ENCODE measurements around the gene RPAP2. TPM values are rescaled to one million over a fixed set of nuclear protein-coding genes. Genes with fewer than 3 reads are reported as not detected.

Gene RPAP2
- polyA plus RNA-seq, 2 of the 4 experiments (the other 2 are of a cell fraction): 5.8 to 18.5 TPM

DNA sequence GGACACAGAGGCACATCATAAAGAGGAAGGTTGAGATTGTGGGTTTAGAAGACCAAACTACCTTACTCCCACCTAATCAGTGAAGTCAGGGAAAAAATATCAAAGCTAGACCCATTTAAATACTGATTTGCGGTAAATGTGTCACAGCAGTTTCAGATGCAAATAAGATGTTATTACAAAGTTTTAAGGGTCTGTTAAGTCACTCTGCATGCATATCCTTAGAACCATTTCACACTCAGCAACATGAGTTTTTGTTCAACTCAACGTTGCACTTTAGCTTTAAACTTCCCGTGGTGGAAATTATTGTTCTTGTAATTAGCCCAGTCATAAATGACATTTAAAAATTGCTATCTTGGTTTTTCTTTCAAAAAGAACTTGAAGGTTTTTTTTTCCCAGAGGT lies 34.8 kb downstream of the RPAP2 start:
- DNase-seq (ENCODE audit: low read depth in 1 of 2, low spot score in 1 of 2): no peak
- CTCF ChIA-PET: interaction anchor here (0.6 kb wide), 1 partner anchor 783 kb away, joined by 3 read pairs; no protein-coding TSS in a partner anchor
- Histone ChIP-seq H3K4me3 (no peak overlapping the region), H3K4me2 (no peak overlapping the region), H3K9me3 (no peaks in the 10 kb centered on the region), H3K27ac (no peak overlapping the region), H3K4me1 (no peaks in the 10 kb centered on the region)
- TF ChIP-seq, protein P1, sequence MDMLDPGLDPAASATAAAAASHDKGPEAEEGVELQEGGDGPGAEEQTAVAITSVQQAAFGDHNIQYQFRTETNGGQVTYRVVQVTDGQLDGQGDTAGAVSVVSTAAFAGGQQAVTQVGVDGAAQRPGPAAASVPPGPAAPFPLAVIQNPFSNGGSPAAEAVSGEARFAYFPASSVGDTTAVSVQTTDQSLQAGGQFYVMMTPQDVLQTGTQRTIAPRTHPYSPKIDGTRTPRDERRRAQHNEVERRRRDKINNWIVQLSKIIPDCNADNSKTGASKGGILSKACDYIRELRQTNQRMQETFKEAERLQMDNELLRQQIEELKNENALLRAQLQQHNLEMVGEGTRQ (IDR thresholded peaks at IDR 0.05): no peak
- TF ChIP-seq NR3C1 (IDR thresholded peaks at IDR 0.05) (no peak), HEYL (CRISPR knock-in tag; IDR thresholded peaks at IDR 0.05) (no peak), ATOH8 (CRISPR knock-in tag; IDR thresholded peaks at IDR 0.05; ENCODE audit: low read depth) (no peak), SMC3 (IDR thresholded peaks at IDR 0.05) (no peak), PHF8 (IDR thresholded peaks at IDR 0.05; ENCODE audit: borderline replicate concordance, low read depth) (no peak), NFE2L2 (conservative IDR thresholded peaks at IDR 0.05; ENCODE audit: low read length) (no peak)
- TF ChIP-seq, protein P2, sequence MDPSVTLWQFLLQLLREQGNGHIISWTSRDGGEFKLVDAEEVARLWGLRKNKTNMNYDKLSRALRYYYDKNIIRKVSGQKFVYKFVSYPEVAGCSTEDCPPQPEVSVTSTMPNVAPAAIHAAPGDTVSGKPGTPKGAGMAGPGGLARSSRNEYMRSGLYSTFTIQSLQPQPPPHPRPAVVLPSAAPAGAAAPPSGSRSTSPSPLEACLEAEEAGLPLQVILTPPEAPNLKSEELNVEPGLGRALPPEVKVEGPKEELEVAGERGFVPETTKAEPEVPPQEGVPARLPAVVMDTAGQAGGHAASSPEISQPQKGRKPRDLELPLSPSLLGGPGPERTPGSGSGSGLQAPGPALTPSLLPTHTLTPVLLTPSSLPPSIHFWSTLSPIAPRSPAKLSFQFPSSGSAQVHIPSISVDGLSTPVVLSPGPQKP (IDR thresholded peaks at IDR 0.05; ENCODE audit: low read depth, low read length): no peak
- TF ChIP-seq, protein P3, sequence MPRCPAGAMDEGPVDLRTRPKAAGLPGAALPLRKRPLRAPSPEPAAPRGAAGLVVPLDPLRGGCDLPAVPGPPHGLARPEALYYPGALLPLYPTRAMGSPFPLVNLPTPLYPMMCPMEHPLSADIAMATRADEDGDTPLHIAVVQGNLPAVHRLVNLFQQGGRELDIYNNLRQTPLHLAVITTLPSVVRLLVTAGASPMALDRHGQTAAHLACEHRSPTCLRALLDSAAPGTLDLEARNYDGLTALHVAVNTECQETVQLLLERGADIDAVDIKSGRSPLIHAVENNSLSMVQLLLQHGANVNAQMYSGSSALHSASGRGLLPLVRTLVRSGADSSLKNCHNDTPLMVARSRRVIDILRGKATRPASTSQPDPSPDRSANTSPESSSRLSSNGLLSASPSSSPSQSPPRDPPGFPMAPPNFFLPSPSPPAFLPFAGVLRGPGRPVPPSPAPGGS (IDR thresholded peaks at IDR 0.05): no peak
- no peak for ATAC-seq
- POLR2A ChIA-PET: no interaction called here
- no peak for FAIRE-seq
- WGBS (ENCODE audit: missing lambda C conversion rate): 84% methylated on average over 3 of the region's 3 CpGs

- CTCF ChIA-PET: interaction anchor here (0.5 kb wide), 1 partner anchor 364 kb away, joined by 3 read pairs; no protein-coding TSS in a partner anchor
Measured at GRCh38 chr1:92340154-92340553, 41.3 kb downstream of the RPAP2 start.

More at GRCh38 chr1:92340154-92340553, 41.3 kb downstream of the RPAP2 start:
- POLR2A ChIA-PET: no interaction called here
- Histone ChIP-seq H3K27ac (no peak overlapping the region), H3K4me2 (no peak overlapping the region), H3K9me3 (no peaks in the 10 kb centered on the region), H3K4me1 (no peaks in the 10 kb centered on the region), H3K4me3 (no peak overlapping the region)
- ATAC-seq (no peak), DNase-seq (ENCODE audit: low read depth in 1 of 2, low spot score in 1 of 2) (no peak), FAIRE-seq (no peak)
- no peak for TF ChIP-seq CHD4 (IDR thresholded peaks at IDR 0.05; ENCODE audit: borderline replicate concordance)
- TF ChIP-seq RAD21 (conservative IDR thresholded peaks at IDR 0.05 in 1 of 2, IDR thresholded peaks at IDR 0.05 in 1 of 2): no peak
- no peak for TF ChIP-seq HDAC2 (IDR thresholded peaks at IDR 0.05)
- no peak for TF ChIP-seq RCOR1 (IDR thresholded peaks at IDR 0.05; ENCODE audit: low read depth, low read length)
- TF ChIP-seq HOXB5 (CRISPR knock-in tag; IDR thresholded peaks at IDR 0.05): no peak
- TF ChIP-seq POLR2A (IDR thresholded peaks at IDR 0.05; ENCODE audit: low read length): no peak
- no peak for TF ChIP-seq JUN (IDR thresholded peaks at IDR 0.05)
- TF ChIP-seq MYC (IDR thresholded peaks at IDR 0.05; ENCODE audit: borderline replicate concordance, low read length): no peak
- TF ChIP-seq JUNB (IDR thresholded peaks at IDR 0.05): no peak
- no peak for TF ChIP-seq HMGXB4 (CRISPR knock-in tag; IDR thresholded peaks at IDR 0.05; ENCODE audit: borderline replicate concordance)
- TF ChIP-seq, protein P4, sequence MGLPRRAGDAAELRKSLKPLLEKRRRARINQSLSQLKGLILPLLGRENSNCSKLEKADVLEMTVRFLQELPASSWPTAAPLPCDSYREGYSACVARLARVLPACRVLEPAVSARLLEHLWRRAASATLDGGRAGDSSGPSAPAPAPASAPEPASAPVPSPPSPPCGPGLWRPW (IDR thresholded peaks at IDR 0.05): no peak
- no peak for TF ChIP-seq HOXB13 (CRISPR knock-in tag; IDR thresholded peaks at IDR 0.05; ENCODE audit: low read depth)
- TF ChIP-seq FOXS1 (CRISPR knock-in tag; IDR thresholded peaks at IDR 0.05): no peak
- no peak for TF ChIP-seq EP300 (IDR thresholded peaks at IDR 0.05)
- TF ChIP-seq HOXA7 (CRISPR knock-in tag; IDR thresholded peaks at IDR 0.05): no peak
- no peak for TF ChIP-seq SMC3 (IDR thresholded peaks at IDR 0.05)
- no peak for TF ChIP-seq ZNF302 (CRISPR knock-in tag; IDR thresholded peaks at IDR 0.05)
- no peak for TF ChIP-seq RNF2 (IDR thresholded peaks at IDR 0.05; ENCODE audit: borderline replicate concordance, low read depth)
- WGBS (ENCODE audit: missing lambda C conversion rate): 91% methylated on average over 1 of the region's 1 CpG
